ENCODE measurements around the gene LPGAT1.

LPGAT1 gene

GRCh38 chr1:211828584-211829342 is 1.8 kb downstream of the LPGAT1 start:
- no peak for DNase-seq (ENCODE audit: low read depth, low spot score)

GRCh38 chr1:211827051-211827450 is 3.5 kb downstream of the LPGAT1 start:
- DNase-seq (ENCODE audit: low read depth, low spot score), result no peak

GRCh38 chr1:211825980-211826379 is 4.6 kb downstream of the LPGAT1 start:
- DNase-seq (ENCODE audit: low read depth, low spot score), result no peak

- DNase-seq (ENCODE audit: low read depth, low spot score), result no peak
Measured at GRCh38 chr1:211822677-211823407, 7.7 kb downstream of the LPGAT1 start.

- DNase-seq (ENCODE audit: low read depth, low spot score), result no peak
Measured at GRCh38 chr1:211816586-211816985, 14.0 kb downstream of the LPGAT1 start.

GRCh38 chr1:211814313-211814712 is 16.2 kb downstream of the LPGAT1 start:
- DNase-seq (ENCODE audit: low read depth, low spot score), result no peak

- DNase-seq (ENCODE audit: low read depth, low spot score), result no peak
Measured at GRCh38 chr1:211813590-211813989, 17.0 kb downstream of the LPGAT1 start.

- DNase-seq (ENCODE audit: low read depth, low spot score), result no peak
Measured at GRCh38 chr1:211812584-211812983, 18.0 kb downstream of the LPGAT1 start.

- no peak for DNase-seq (ENCODE audit: low read depth, low spot score)
Measured at GRCh38 chr1:211811848-211812247, 18.7 kb downstream of the LPGAT1 start.

- DNase-seq (ENCODE audit: low read depth, low spot score), result no peak
Measured at GRCh38 chr1:211811126-211811525, 19.4 kb downstream of the LPGAT1 start.

- DNase-seq (ENCODE audit: low read depth, low spot score), result no peak
Measured at GRCh38 chr1:211808475-211808874, 22.1 kb downstream of the LPGAT1 start.

- no peak for DNase-seq (ENCODE audit: low read depth, low spot score)
Measured at GRCh38 chr1:211804915-211805314, 25.6 kb downstream of the LPGAT1 start.

GRCh38 chr1:211800925-211801607 is 29.5 kb downstream of the LPGAT1 start:
- DNase-seq (ENCODE audit: low read depth, low spot score), result no peak

GRCh38 chr1:211797994-211798393 is 32.6 kb downstream of the LPGAT1 start:
- DNase-seq (ENCODE audit: low read depth, low spot score), result no peak

- DNase-seq (ENCODE audit: low read depth, low spot score), result no peak
Measured at GRCh38 chr1:211791979-211792378, 38.6 kb downstream of the LPGAT1 start.

GRCh38 chr1:211789641-211790464 is 40.7 kb downstream of the LPGAT1 start:
- DNase-seq (ENCODE audit: low read depth, low spot score), result no peak

- no peak for DNase-seq (ENCODE audit: low read depth, low spot score)
Measured at GRCh38 chr1:211788626-211789025, 41.9 kb downstream of the LPGAT1 start.

GRCh38 chr1:211783897-211784296 is 46.7 kb downstream of the LPGAT1 start:
- DNase-seq (ENCODE audit: low read depth, low spot score), result no peak

GRCh38 chr1:211783266-211783665 is 47.3 kb downstream of the LPGAT1 start:
- no peak for DNase-seq (ENCODE audit: low read depth, low spot score)

GRCh38 chr1:211781260-211781659 is 49.3 kb downstream of the LPGAT1 start:
- no peak for DNase-seq (ENCODE audit: low read depth, low spot score)

- no peak for DNase-seq (ENCODE audit: low read depth, low spot score)
Measured at GRCh38 chr1:211775170-211775569, 55.4 kb downstream of the LPGAT1 start.

- no peak for DNase-seq (ENCODE audit: low read depth, low spot score)
Measured at GRCh38 chr1:211764701-211765100, 65.9 kb downstream of the LPGAT1 start.
